T follicular helper cell (primary cell): ENCODE measurements around the gene RABGAP1L.
"Not testable (repeated sequence)": the region's sequence is repeated elsewhere in the genome, so short reads cannot be mapped to it uniquely, and the experiment has no call there.

Source experiments
- DNase-seq: peaks from one replicate; pipeline ENCODE4 v3.0.0-alpha.2; 2020; ENCODE audit warnings: low read depth

RABGAP1L gene

DNA sequence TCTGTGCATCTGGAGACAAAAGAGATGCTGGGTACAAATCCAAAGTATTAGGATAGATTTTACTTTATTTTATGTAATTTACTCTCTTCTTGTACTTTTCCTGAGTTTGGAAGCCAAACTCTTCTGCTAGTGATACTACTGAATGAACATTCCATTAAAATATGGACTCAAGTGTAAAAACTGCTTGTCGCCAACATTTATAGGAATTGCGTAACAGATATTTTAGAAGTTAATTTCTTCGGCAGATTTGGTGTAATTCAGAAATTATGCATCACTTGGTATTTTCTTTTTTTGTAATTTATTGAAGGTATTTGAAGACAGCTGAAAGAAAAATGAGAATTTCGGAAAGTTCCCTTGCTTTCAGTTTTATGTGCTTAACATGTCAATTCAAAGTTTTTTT is 137.0 kb downstream of the RABGAP1L start:
- no peak for DNase-seq

GRCh38 chr1:174297351-174297750 is 138.0 kb downstream of the RABGAP1L start:
- no peak for DNase-seq

DNA sequence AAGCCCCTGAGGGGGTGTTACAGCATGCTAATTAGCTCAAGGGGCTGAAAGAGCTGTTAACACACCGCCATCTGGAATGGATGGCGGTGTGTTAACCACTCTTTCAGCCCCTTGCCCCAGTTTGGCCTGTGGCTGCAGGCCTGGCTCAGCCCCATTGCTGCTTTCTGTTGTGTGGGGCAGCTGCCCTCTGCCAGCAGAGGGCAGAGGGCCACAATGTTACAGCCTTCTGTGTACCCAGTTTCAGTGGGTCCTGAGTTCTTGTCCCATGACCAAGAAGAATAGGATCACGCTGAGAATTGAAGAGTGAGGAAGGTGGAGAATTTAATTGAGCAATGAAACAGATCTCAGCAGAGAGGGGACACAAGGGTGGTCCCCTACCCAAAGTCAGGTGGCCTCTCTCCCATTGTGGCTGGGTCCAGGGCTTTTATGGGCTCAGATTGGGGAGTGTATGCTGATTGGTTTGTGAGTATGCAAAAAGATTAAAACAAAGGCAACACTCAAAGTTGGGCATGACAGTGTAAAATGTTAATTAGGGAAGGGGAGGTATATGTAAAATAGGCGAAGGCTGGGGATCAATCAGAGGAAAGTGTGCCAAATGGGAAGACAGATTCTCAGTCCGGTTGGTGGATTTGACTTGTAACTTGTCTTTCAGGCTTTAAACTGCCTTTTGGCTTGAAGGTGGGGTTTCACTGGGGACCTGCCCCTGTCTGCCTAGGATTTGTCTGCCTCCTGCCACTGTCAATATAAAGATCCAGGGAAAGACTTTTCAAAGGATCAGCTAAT is 142.2 kb downstream of the RABGAP1L start:
- no peak for DNase-seq

DNA sequence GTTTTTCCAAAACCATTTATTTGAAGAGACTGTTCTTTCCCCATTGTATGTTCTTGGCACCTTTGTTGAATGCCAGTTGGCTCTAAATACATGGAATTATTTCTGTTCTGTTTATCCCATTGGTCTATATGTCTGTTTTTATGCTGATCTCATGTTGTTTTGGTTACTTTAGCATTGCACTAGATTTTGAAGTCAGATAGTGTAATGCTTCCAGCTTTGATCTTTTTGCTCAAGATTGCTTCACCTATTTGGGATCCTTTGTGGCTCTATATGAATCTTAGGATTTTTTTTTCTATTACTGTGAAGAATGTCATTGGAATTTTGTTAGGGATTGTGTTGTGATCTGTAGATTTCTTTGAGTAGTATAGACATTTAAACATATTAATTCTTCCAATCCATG is 149.3 kb downstream of the RABGAP1L start:
- no peak for DNase-seq

DNA sequence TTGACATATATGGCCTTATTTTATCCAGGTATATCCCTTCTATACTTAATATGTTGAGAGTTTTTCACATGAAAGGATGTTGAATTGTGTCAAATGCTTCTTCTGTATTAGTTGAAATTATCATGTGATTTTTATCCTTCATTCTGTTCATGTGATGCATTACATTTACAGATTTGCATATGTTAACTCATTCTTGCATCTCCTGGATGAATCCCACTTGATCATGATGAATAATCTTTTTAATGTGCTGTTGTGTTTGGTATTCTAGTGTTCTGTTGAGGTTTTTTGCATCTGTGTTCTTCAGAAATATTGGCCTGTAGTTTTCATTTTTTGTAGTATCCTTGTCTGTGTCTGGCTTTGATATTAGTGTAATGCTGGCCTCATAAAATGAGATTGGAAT is 150.2 kb downstream of the RABGAP1L start:
- DNase-seq: no peak

DNA sequence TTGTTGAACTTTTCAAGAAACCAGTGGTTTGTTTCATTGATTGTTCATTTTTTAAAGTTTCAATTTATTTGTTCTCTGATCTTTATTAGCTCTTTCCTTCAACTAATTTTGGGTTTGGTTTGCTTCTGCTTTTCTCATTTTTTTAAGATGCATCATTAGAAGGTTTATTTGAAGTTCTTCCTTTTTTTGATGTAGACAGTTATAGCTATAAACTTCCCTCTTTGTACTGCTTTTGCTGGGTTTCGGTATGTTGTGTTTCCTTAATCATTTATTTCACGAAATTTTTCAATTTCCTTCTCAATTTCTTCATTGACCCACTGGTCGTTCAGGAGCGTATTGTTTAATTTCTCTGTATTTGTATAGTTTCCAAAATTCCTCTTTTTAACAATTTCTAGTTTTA is 155.1 kb downstream of the RABGAP1L start:
- no peak for DNase-seq

- no peak for DNase-seq
These were observed 155.9 kb downstream of the RABGAP1L start for GRCh38 chr1:174315239-174315638.

DNA sequence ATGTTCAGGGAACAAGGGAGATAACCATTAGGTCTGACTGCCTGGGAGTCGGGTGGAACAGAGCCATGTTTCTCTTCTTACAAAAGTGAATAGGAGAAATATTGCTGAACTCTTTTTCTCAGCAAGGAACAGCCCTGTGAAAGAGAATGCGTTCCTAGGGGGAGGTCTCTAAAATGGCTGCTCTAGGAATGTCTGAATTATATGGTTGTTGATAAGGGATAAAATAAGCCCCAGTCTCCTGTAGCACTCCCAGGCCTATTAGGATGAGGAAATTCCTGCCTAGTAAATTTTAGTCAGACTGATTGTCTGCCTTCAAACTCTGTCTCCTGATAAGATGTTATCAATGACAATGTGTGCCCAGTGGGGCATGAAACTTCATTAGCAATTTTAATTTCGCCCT is 161.6 kb downstream of the RABGAP1L start:
- not testable (repeated sequence) for DNase-seq

GRCh38 chr1:174322202-174322862 is 163.0 kb downstream of the RABGAP1L start:
- no peak for DNase-seq

GRCh38 chr1:174324493-174324892 is 165.2 kb downstream of the RABGAP1L start:
- DNase-seq: no peak

- DNase-seq: no peak
These were observed 165.6 kb downstream of the RABGAP1L start for GRCh38 chr1:174324939-174325338.

GRCh38 chr1:174326278-174326677 is 167.0 kb downstream of the RABGAP1L start:
- DNase-seq: no peak

DNA sequence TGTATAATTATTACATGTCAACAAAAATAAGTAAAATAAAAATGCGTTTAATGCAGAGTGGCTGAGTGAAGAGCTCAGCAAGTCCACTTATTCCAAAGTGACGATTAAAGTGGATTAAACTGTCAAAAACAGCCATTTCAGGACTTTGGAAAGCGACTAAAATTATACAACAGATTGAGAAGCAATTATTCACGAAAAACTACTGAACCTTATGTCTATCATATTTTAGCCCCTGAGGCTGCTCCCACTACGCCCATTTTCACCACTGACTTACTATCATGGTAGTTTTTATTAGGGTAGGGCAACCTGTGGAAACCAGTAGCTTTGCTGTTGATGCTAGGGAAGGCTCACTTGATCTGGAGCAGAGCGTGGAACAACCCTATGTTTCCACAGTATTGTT is 174.1 kb downstream of the RABGAP1L start:
- DNase-seq: no peak

- no peak for DNase-seq
These were observed 177.8 kb downstream of the RABGAP1L start for GRCh38 chr1:174337000-174337681.

- not testable (repeated sequence) for DNase-seq
These were observed 181.1 kb downstream of the RABGAP1L start for GRCh38 chr1:174340404-174340803.

DNA sequence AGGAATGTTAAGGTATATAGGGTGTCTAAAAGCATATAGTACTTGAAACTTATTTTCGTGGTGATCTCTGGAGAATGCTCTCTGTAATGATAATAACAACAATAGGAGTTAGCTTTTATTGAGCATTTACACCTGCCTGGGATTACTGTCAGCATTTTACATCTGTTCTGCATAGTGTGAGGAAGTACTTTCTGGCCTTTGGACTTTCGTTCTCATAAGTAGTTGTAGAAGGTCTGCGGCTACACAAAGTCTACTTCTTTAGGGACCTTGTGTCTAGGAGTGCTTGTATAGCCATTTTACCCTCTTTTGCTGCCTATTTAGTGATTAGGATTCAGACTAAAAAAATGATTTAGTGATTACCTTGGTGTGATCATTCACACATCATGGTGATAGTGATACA is 184.8 kb downstream of the RABGAP1L start:
- DNase-seq: no peak

DNA sequence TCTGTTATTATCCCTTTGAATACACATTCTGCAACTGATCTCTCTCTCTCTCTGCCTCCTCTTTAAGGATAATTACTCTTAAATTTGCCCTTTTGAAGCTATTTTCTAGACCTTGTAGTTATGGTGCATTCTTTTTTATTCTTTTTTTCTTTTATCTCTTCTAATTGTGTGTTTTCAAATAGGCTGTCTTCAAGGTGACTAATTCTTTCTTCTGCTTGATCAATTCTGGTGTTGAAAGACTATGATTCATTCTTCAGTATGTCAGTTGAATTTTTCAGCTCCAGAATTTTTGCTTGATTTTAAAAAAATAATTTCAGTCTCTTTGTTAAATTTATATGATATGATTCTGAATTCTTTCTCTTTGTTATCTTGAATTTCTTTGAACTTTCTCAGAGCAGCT is 192.8 kb downstream of the RABGAP1L start:
- DNase-seq: no peak

DNA sequence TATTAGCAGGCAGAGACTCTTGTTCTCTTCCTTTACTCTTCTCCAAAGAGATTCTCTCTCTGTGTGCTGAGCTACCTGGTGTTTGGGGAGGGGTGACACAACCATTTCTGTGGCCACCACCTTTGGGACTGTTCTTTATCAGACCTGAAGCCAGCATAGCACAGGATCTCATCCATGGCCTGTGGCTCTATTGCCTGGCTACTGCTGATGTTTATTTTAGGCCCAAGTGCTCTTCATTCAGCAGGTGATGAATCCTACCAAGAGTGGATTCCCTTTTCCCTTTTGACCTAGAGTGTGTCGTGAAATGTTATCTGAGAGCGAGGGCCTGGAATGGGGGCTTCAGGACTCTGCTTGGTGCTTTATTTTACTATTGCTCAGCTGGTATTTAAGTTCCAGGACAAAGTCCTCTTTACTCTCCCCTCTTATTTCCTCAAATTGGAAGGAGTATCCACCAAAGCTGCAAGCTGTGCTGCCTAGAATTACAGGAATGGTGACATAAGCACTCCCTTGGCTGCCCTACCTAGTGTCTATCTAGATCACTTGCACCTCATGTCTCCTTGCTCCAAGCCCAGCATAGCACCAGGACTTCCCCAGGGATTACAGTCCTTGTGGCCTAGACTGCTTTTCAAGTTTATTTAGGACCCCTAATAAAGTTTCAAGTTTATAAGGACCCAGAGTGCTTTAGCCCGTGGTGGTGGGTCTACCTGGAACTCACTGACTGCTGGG is 193.7 kb downstream of the RABGAP1L start:
- no peak for DNase-seq

- DNase-seq: no peak
These were observed 199.0 kb downstream of the RABGAP1L start for GRCh38 chr1:174358344-174358743.

DNA sequence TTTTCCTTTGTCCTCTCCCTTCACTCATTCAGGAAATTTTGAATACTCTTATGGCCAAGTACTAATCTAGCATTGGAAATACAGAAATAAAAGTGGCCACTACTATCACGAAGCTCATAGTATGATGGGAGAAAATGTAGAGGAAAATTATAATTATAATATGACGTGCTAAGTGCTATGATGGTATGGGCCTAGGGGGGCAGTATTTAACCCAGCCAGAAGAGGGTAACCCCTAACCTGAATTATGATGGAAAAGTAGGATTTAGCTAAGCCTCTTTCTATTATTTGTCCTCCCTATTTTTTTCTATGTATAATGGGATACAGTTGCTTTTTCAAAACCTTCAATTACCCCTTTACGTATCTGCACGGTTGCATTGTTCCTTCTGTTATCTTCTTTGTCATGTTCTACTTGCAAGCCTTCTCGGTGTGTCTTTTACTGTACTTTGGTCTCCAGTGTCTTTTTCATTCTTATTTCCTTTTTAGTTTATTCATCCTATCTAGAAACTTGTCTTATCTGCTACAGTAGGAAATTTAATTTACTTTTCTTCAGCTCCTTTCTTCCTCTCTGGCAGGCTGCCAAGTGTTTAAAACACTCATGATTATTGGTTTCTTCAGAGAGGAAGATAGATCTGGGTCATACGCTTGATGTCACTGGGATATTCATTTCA is 199.6 kb downstream of the RABGAP1L start:
- DNase-seq: no peak

GRCh38 chr1:174359454-174359805 is 200.1 kb downstream of the RABGAP1L start:
- DNase-seq: no peak
